Activated CD4-positive, alpha-beta T cell treated with anti-CD3 and anti-CD28 coated beads for 36 hours (primary cell): ENCODE data around the gene CGB3. TPM values are rescaled to one million over a fixed set of nuclear protein-coding genes. Genes with fewer than 3 reads are reported as not detected.
A peak's percentile ranks its signal among the peaks of the same experiment; 100 is the strongest.

Source experiments
- ATAC-seq: fragments of 200-7000 bp; cut with Tn5 transposase; one replicate; pipeline ENCODE4 v1.10.0; 2021; ENCODE audit warnings: mild to moderate bottlenecking, moderate library complexity
- CTCF ChIA-PET: fragments of 350-600 bp; sonication (Branson Sonifier 250); formaldehyde crosslinking; loops from one replicate; lab custom pipeline; 2021; ENCODE audit warnings: antibody characterized with exemption; lab: Charles Lee
- POLR2A ChIA-PET: fragments of 350-600 bp; sonication (Branson Sonifier 250); formaldehyde crosslinking; loops from one replicate; lab custom pipeline; 2021; ENCODE audit warnings: antibody characterized with exemption, inconsistent platforms; lab: Charles Lee
- DNase-seq: peaks from one replicate; pipeline ENCODE4 v3.0.0-alpha.2; 2020
- H3K27ac Mint-ChIP-seq: one replicate; pipeline ENCODE4 v1.8.0; 2021; ENCODE audit warnings: mixed read lengths
- H3K27me3 Mint-ChIP-seq: one replicate; pipeline ENCODE4 v1.8.0; 2021; ENCODE audit warnings: mixed read lengths
- H3K36me3 Mint-ChIP-seq: one replicate; pipeline ENCODE4 v1.8.0; 2021; ENCODE audit warnings: low read depth, mixed read lengths
- H3K4me1 Mint-ChIP-seq: one replicate; pipeline ENCODE4 v1.8.0; 2021; ENCODE audit warnings: mixed read lengths
- H3K4me3 Mint-ChIP-seq: one replicate; pipeline ENCODE4 v1.8.0; 2021; ENCODE audit warnings: mild to moderate bottlenecking, moderate library complexity, mixed read lengths
- H3K9me3 Mint-ChIP-seq: one replicate; pipeline ENCODE4 v1.8.0; 2021; ENCODE audit warnings: low read depth, mixed read lengths
- intact Hi-C, 2 experiments: fragments of 100-400 bp; cut with DNase I in 1 of 2; cut with micrococcal nuclease in 1 of 2; formaldehyde crosslinking; loops; one replicate each; pipeline versions ENCODE4 v1.14.2 to v1.15.1; 2022 to 2024; cut with DNase I, micrococcal nuclease
- total RNA-seq, 2 experiments: library from RNA; stranded (reverse); gene quantifications; one replicate each; pipeline ENCODE4 v1.2.3, GENCODE V29; 2021

CGB3 gene
- total RNA-seq, 2 experiments from 2014 or later = not detected

DNA sequence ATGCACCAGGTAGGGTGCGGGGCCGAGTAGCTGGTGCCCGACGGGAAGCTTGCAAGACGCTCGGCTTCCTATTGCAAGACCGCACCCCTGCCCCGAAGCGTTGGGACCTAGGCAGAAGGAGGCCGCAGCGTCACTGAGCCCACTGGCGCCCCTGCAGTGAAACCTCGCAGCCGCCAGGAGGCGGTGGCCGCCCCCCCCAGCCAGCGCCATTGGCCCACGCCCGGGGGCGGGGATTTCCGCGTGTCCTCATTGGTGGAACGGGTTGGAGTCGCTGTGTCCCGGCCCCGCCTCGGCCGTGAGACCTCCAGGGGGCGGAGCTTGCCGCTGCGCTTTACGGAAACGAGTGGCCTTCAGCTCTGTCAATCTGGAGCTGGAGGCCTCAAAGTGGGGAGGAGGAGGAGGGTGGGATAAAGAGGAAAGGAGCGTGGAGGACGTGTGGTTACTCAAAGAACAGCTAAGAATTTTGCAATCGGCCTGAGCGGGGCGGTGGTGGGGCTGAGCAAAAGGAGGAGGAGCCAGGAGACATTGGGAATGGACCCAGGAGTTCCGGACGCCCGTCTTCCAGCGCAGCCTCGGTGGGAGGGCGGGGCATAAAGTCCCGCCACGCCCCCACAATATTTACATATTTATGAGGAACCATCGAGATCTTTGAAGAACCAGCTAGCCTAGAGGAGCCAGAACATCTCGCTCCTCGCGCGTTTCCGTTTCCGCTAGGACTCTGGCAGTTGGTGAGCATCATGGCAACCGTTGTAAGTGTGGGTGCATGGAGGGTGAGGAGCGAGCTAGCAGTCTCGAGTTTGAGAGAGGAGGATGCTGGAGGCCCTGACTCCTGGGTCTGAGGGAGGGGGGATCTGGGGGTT lies 30.7 kb downstream of the CGB3 start, which contains the start of the genes GYS1 and RUVBL2:
Gene GYS1 (minus strand): TSS at position 135 of the 860 bp plus-strand sequence. CDS start 197 bp downstream, outside the sequence.
Gene RUVBL2 (plus strand): TSS at position 713 of the 860 bp plus-strand sequence. CDS start 25 bp downstream, at position 738.
- Mint-ChIP-seq H3K27ac (peak within 1 kb of the TSS; percentile 97), H3K4me1 (peaks cover 41% of the 10 kb centered on the region), H3K36me3 (peaks cover 31% of the 10 kb centered on the region), H3K27me3 (no peaks in the 10 kb centered on the region), H3K9me3 (no peaks in the 10 kb centered on the region), H3K4me3 (peak within 1 kb of the TSS; percentile 100)
- ATAC-seq (peak; percentile 95), DNase-seq (peak; percentile 100)
- ChIA-PET CTCF (interaction anchor here (0.6 to 3.4 kb wide), 55 partner anchors 10 to 630 kb away, joined by 3 to 45 read pairs (median 4); partner anchors contain the start of genes BAX, CA11, DHDH and FTL), POLR2A (interaction anchor here (0.5 to 1.3 kb wide), 12 partner anchors 10 to 918 kb away, joined by 3 to 10 read pairs (median 4); partner anchors contain the start of genes CA11 and NUCB1)
- intact Hi-C loops = loop anchor here (1.0 to 10.0 kb wide), 27 partner anchors 28 to 1031 kb away; partner anchors contain the start of genes FTL (in 2 of the 2), ALDH16A1 (in 1 of the 2), BAX (in 1 of the 2) and C19orf73 (in 1 of the 2)

DNA sequence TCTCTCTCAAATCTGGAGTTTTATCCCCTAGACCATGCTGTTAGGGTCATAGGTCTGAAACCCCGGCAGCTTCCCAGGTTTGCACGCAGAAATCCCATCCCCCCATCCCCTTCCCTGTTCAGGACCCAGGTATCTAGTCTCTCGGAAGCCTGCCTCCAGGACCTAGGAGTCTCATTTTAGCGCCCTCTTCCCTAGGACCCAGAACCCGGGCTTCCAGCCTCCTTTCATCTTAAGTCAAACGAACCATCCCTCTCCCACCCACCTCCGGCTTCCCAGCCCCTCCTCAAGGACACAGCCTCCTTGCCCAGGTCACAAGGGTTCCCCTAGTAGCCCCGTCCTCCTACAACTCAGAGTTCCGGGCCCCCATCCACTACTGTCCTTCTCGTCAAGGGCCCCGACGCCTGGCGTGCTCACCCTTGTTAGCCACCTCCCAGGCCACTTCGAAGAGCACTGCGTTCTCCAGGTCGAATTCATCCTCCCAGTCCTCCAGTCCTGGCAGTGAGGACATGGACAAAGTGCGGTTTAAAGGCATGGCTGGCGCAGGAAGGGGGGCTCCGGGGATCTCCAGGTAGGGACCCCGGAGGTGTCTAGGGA lies 31.5 kb downstream of the CGB3 start:
- Mint-ChIP-seq H3K27me3 (no peaks in the 10 kb centered on the region), H3K9me3 (no peaks in the 10 kb centered on the region), H3K4me1 (peaks cover 47% of the 10 kb centered on the region), H3K36me3 (peaks cover 36% of the 10 kb centered on the region), H3K27ac (peak overlapping the region; percentile 97), H3K4me3 (peak overlapping the region; percentile 100)
- ATAC-seq = no peak
- ChIA-PET POLR2A (interaction anchor here (0.6 to 1.3 kb wide), 6 partner anchors 9 to 347 kb away, joined by 3 to 10 read pairs (median 4); partner anchors contain the start of genes CA11 and NUCB1), CTCF (interaction anchor here (0.6 to 3.4 kb wide), 28 partner anchors 9 to 630 kb away, joined by 3 to 45 read pairs (median 4); partner anchors contain the start of genes CA11, DHDH, FTL and HSD17B14)
- intact Hi-C loops = loop anchor here (1.0 to 10.0 kb wide), 28 partner anchors 27 to 1032 kb away; partner anchors contain the start of genes FTL (in 2 of the 2), ALDH16A1 (in 1 of the 2), BAX (in 1 of the 2) and C19orf73 (in 1 of the 2)
- peak; percentile 44 for DNase-seq

GRCh38 chr19:48991873-48992580 lies 32.1 kb downstream of the CGB3 start:
- Mint-ChIP-seq H3K27me3 (no peaks in the 10 kb centered on the region), H3K9me3 (no peaks in the 10 kb centered on the region), H3K4me1 (peaks cover 52% of the 10 kb centered on the region), H3K36me3 (peaks cover 39% of the 10 kb centered on the region), H3K4me3 (peak overlapping the region; percentile 100), H3K27ac (peak overlapping the region; percentile 97)
- ATAC-seq (no peak), DNase-seq (no peak)
- intact Hi-C loops = loop anchor here (1.0 to 10.0 kb wide), 8 partner anchors 27 to 1033 kb away; partner anchors contain the start of genes C19orf73 (in 1 of the 2), EMP3 (in 1 of the 2), FTL (in 1 of the 2) and PPFIA3 (in 1 of the 2)
- ChIA-PET CTCF (interaction anchor here (0.7 to 3.4 kb wide), 6 partner anchors 9 to 122 kb away, joined by 3 to 45 read pairs (median 7); no protein-coding TSS in a partner anchor), POLR2A (interaction anchor here (0.6 to 0.9 kb wide), 2 partner anchors 180 to 209 kb away, joined by 3 to 6 read pairs; no protein-coding TSS in a partner anchor)

DNA sequence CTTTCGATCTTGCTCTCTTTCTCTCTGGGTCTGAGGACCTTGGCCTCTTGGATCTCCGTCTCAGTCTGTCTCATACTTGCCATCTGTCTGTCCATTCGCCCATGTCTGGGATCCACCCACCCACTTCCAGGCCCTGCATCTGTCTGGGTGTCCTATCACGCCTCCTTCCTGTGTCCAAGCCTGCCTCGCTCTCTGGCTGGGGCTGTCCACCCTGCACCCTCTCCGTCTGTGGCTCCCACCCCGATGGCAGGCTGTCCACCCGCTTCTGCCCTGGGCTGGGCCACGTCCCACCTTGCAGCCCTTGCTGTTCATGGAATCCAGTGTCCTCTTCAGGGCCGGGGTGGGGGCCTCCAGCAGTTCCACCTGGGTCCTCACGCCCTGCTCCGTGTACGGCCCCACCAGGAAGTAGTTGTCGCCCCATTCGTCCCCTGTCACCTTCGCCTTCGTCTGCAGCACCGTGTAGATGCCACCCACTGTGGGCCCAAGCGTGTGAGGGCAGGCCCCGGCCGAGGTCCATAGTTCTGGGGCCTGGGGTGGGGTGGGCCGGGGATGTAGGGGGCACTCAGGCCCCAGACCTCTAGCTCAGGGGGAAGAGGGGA lies 33.0 kb downstream of the CGB3 start:
- no peaks in the 10 kb centered on the region for H3K9me3 Mint-ChIP-seq
- no peak overlapping the region for H3K27ac Mint-ChIP-seq
- intact Hi-C loops = loop anchor here (5.0 to 10.0 kb wide), 4 partner anchors 154 to 686 kb away; partner anchors contain the start of genes EMP3 (in 1 of the 2), PRMT1 (in 1 of the 2) and PRR12 (in 1 of the 2)
- H3K4me1 Mint-ChIP-seq = peaks cover 51% of the 10 kb centered on the region
- H3K27me3 Mint-ChIP-seq = no peaks in the 10 kb centered on the region
- H3K36me3 Mint-ChIP-seq = peaks cover 39% of the 10 kb centered on the region
- ATAC-seq = no peak
- ChIA-PET POLR2A (interaction anchor here (0.6 kb wide), 1 partner anchor 179 kb away, joined by 6 read pairs; no protein-coding TSS in a partner anchor), CTCF (interaction anchor here (0.9 to 3.4 kb wide), 2 partner anchors 13 to 20 kb away, joined by 3 to 45 read pairs; no protein-coding TSS in a partner anchor)
- DNase-seq = no peak
- no peak overlapping the region for H3K4me3 Mint-ChIP-seq

DNA sequence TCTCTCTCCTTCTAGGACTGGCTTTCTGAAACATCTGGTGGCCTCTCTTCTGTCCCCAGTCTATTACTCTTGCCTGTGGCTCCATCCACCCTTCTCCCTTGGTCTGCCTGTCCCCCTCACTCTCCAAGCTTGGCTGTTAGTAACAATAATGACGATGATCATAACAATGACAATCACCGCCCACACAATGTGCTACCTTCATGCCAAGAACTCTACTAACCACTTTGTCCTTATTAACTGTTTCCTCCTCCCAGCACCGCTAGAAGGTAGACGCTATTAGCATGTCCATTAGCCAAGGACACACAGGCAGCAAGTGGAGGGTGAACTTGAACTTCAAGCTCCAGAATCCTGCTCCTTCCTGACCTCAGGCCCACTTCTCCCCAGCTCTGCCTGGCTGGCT lies 33.7 kb downstream of the CGB3 start:
- CTCF ChIA-PET = interaction anchor here (1.6 kb wide), 1 partner anchor 20 kb away, joined by 4 read pairs; no protein-coding TSS in a partner anchor
- intact Hi-C loops = loop anchor here (5.0 to 10.0 kb wide), 4 partner anchors 154 to 687 kb away; partner anchors contain the start of genes EMP3 (in 1 of the 2), PRMT1 (in 1 of the 2) and PRR12 (in 1 of the 2)
- no peaks in the 10 kb centered on the region for H3K27me3 Mint-ChIP-seq
- POLR2A ChIA-PET = no interaction called here
- H3K27ac Mint-ChIP-seq = peak overlapping the region; percentile 64
- no peak for ATAC-seq
- peaks cover 47% of the 10 kb centered on the region for H3K4me1 Mint-ChIP-seq
- DNase-seq = no peak
- peak overlapping the region; percentile 3 for H3K4me3 Mint-ChIP-seq
- no peaks in the 10 kb centered on the region for H3K9me3 Mint-ChIP-seq
- peaks cover 43% of the 10 kb centered on the region for H3K36me3 Mint-ChIP-seq

DNA sequence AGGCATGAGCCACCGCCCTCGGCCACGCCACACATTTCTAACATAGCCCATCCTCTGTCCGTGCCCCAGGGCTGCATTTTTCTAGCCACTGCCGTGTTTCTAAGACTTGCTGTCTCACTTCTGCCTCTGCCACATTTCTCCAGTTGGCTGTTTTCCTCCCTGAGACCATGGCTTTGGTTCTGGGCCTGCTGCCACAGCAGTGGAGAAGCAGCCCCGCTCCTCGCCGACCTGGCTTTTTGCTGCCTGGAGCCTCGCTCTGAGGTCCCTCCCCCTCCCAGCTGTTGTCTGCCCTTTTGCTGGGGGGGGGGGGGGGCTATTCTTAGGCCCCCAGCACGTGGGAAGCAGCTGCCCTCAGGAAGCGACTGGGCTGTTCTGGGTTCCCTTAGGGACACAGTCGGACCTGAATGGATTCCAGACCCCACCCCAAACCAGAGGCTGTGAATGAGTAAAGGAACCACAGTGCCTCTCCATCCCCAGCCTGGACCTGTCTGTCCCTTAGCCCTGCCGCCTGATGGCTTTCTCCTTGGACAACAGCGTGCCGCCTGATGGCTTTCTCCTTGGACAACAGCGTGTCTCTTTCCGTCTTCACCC lies 34.3 kb downstream of the CGB3 start:
- Mint-ChIP-seq H3K27me3 (no peaks in the 10 kb centered on the region), H3K4me1 (peaks cover 41% of the 10 kb centered on the region), H3K9me3 (no peaks in the 10 kb centered on the region), H3K4me3 (no peak overlapping the region), H3K36me3 (peaks cover 40% of the 10 kb centered on the region), H3K27ac (peak overlapping the region; percentile 64)
- ChIA-PET CTCF (interaction anchor here (0.7 to 1.6 kb wide), 3 partner anchors 9 to 98 kb away, joined by 3 to 4 read pairs (median 3); no protein-coding TSS in a partner anchor), POLR2A (no interaction called here)
- DNase-seq = no peak
- ATAC-seq = no peak
- intact Hi-C loops = loop anchor here (5.0 to 10.0 kb wide), 4 partner anchors 155 to 688 kb away; partner anchors contain the start of genes EMP3 (in 1 of the 2), PRMT1 (in 1 of the 2) and PRR12 (in 1 of the 2)

GRCh38 chr19:48988860-48989259 lies 35.3 kb downstream of the CGB3 start:
- peaks cover 37% of the 10 kb centered on the region for H3K36me3 Mint-ChIP-seq
- CTCF ChIA-PET = interaction anchor here (0.7 to 1.6 kb wide), 2 partner anchors 18 to 98 kb away, joined by 3 to 4 read pairs; no protein-coding TSS in a partner anchor
- ATAC-seq (no peak), DNase-seq (no peak)
- H3K27me3 Mint-ChIP-seq = no peaks in the 10 kb centered on the region
- POLR2A ChIA-PET = no interaction called here
- H3K9me3 Mint-ChIP-seq = no peaks in the 10 kb centered on the region
- intact Hi-C loops = no loop called here
- no peak overlapping the region for H3K4me3 Mint-ChIP-seq
- peaks cover 33% of the 10 kb centered on the region for H3K4me1 Mint-ChIP-seq
- H3K27ac Mint-ChIP-seq = no peak overlapping the region

DNA sequence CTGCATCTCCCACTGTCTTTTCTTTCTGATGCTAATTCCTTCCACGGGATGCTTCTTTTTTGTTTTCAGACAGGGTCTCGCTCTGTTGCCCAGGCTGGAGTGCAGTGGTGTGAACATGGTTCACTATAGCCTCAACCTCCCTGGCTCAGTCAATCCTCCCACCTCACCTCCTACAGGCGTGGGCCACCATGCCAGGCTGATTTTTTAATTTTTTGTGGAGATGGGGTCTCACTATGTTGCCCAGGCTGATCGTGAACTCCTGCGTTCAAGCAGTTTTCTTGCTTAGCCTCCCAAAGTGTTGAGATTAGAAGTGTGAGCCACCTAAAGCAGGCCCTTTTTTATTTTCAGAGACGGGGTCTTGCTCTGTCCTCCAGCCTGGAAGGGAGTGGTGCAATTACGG lies 35.8 kb downstream of the CGB3 start:
- H3K4me1 Mint-ChIP-seq = peaks cover 30% of the 10 kb centered on the region
- CTCF ChIA-PET = no interaction called here
- peaks cover 36% of the 10 kb centered on the region for H3K36me3 Mint-ChIP-seq
- peak overlapping the region; percentile 20 for H3K27ac Mint-ChIP-seq
- H3K9me3 Mint-ChIP-seq = no peaks in the 10 kb centered on the region
- no peaks in the 10 kb centered on the region for H3K27me3 Mint-ChIP-seq
- ATAC-seq (no peak), DNase-seq (no peak)
- intact Hi-C loops = no loop called here
- H3K4me3 Mint-ChIP-seq = no peak overlapping the region
- POLR2A ChIA-PET = no interaction called here

- POLR2A ChIA-PET = interaction anchor here (0.6 to 0.9 kb wide), 2 partner anchors 101 to 107 kb away, joined by 3 to 5 read pairs; no protein-coding TSS in a partner anchor
Measured at GRCh38 chr19:48987323-48987722, 36.8 kb downstream of the CGB3 start.

More at GRCh38 chr19:48987323-48987722, 36.8 kb downstream of the CGB3 start:
- ATAC-seq (peak; percentile 38), DNase-seq (no peak)
- Mint-ChIP-seq H3K4me1 (peaks cover 29% of the 10 kb centered on the region), H3K36me3 (peaks cover 38% of the 10 kb centered on the region), H3K9me3 (no peaks in the 10 kb centered on the region), H3K27me3 (no peaks in the 10 kb centered on the region), H3K27ac (peak overlapping the region; percentile 53), H3K4me3 (no peak overlapping the region)
- intact Hi-C loops = no loop called here
- CTCF ChIA-PET = interaction anchor here (0.6 to 2.0 kb wide), 4 partner anchors 10 to 21 kb away, joined by 3 to 6 read pairs (median 4); no protein-coding TSS in a partner anchor
